Measurements from ENCODE around the gene PIP5K1B.

PIP5K1B gene

DNA sequence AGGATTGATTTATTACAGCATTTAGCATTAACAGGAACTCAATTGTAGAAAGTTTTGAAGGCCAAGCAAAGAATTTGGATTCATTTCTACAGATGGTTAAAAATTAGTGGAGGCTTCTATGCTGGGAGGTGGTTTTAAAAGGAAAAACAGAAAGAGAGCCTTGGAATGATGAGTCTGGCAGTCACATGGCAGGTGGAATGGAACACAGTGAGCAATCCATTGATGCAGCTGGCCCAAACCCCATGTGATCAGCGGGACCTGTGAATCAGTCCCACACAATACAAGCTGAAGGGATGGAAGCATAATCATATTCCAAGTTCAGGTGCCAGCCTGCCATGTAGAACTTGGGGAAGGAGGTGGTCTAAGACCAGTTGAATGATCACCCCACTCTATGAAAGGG is 147.9 kb downstream of the PIP5K1B start:
- Histone ChIP-seq H3K9me3 (ENCODE audit: control insufficient read depth, low read length) (no peaks in the 10 kb centered on the region), H3K79me2 (no peaks in the 10 kb centered on the region), H2AFZ (no peak overlapping the region), H3K4me3 (ENCODE audit: low read depth, low read length) (no peak overlapping the region), H3K9ac (no peak overlapping the region), H3K4me2 (ENCODE audit: low read length) (no peak overlapping the region), H3K4me1 (no peaks in the 10 kb centered on the region), H3K36me3 (ENCODE audit: control insufficient read depth, insufficient read depth, low read length) (no peaks in the 10 kb centered on the region), H3K27ac (no peak overlapping the region), H3K27me3 (ENCODE audit: control insufficient read depth, insufficient read depth, low read length) (no peaks in the 10 kb centered on the region)
- TF ChIP-seq, protein P1, sequence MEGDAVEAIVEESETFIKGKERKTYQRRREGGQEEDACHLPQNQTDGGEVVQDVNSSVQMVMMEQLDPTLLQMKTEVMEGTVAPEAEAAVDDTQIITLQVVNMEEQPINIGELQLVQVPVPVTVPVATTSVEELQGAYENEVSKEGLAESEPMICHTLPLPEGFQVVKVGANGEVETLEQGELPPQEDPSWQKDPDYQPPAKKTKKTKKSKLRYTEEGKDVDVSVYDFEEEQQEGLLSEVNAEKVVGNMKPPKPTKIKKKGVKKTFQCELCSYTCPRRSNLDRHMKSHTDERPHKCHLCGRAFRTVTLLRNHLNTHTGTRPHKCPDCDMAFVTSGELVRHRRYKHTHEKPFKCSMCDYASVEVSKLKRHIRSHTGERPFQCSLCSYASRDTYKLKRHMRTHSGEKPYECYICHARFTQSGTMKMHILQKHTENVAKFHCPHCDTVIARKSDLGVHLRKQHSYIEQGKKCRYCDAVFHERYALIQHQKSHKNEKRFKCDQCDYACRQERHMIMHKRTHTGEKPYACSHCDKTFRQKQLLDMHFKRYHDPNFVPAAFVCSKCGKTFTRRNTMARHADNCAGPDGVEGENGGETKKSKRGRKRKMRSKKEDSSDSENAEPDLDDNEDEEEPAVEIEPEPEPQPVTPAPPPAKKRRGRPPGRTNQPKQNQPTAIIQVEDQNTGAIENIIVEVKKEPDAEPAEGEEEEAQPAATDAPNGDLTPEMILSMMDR (IDR thresholded peaks at IDR 0.05) = no peak

DNA sequence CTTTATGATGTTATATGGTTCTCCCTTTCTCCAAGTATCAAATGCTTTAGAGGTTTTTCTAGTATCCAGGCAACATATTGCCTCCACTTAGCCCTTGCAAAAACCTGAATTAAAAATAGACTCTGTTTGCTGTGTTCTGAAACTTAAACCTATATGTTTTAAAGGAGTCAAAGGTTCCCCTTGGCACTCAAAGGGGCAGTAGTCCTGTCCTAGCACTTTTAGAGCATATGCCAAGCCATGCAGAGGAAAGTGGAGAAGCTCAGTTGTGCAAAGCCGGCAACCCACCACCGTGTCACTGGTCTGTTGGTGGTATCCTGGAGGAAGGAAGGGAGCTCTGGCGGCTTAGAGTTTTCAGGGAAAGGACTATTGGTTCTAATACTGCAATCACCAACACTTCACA is 154.3 kb downstream of the PIP5K1B start:
- Histone ChIP-seq H3K4me1 (no peaks in the 10 kb centered on the region), H2AFZ (no peak overlapping the region), H3K4me2 (ENCODE audit: low read length) (no peak overlapping the region), H3K79me2 (no peaks in the 10 kb centered on the region), H3K9ac (no peak overlapping the region), H3K9me3 (ENCODE audit: control insufficient read depth, low read length) (no peaks in the 10 kb centered on the region), H3K36me3 (ENCODE audit: control insufficient read depth, insufficient read depth, low read length) (no peaks in the 10 kb centered on the region), H3K27me3 (ENCODE audit: control insufficient read depth, insufficient read depth, low read length) (no peaks in the 10 kb centered on the region), H3K4me3 (ENCODE audit: low read depth, low read length) (no peak overlapping the region), H3K27ac (no peak overlapping the region)
- TF ChIP-seq, protein P1 (IDR thresholded peaks at IDR 0.05) = no peak

DNA sequence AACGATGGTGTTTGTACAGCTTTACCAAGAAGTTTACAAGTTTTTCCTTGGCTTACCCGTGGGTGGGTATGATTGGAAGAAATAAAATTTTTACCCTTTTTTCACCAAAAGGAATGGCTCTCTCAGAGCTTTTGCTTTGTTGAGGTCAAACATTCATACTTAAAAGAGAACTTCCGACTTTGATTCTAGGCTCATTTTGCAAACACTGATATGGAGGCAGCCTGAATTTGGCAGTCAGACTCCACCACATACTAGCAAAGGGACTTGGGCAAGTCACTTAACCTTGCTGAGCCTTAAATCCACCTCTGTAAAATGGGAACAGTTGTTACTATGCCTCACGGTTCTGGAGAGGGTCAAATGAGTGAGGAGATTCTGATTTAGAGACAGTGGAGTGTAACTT is 155.4 kb downstream of the PIP5K1B start:
- no peak overlapping the region for H3K4me2 ChIP-seq (ENCODE audit: low read length)
- TF ChIP-seq, protein P1 (IDR thresholded peaks at IDR 0.05) = no peak

DNA sequence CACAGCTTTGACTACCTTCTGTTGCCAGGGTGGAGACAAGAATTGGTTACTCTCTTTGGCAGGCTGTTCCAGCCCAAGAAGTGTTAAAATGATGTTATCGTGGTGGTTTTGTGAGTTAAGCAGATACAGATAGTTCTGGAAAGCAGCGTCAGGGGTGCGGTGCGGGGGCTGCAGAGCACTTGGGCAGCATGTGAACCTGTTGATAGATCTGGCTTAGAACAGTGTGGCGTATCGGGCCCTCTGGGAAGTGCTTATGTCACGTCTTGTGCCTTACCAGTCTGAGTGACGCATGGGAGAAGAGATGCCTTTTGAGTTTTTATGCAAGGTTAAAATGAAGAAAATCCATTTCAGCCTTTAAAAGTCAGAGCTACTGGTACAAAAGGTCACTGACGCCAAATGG is 156.4 kb downstream of the PIP5K1B start:
- H3K4me1 ChIP-seq = no peaks in the 10 kb centered on the region
- no peak overlapping the region for H2AFZ ChIP-seq
- no peak overlapping the region for H3K27ac ChIP-seq

More for the DNA sequence above, 155.4 kb downstream of the PIP5K1B start:
- Histone ChIP-seq H3K9me3 (ENCODE audit: control insufficient read depth, low read length) (no peaks in the 10 kb centered on the region), H3K79me2 (no peaks in the 10 kb centered on the region), H3K4me3 (ENCODE audit: low read depth, low read length) (no peak overlapping the region), H3K4me1 (no peaks in the 10 kb centered on the region), H3K27me3 (ENCODE audit: control insufficient read depth, insufficient read depth, low read length) (no peaks in the 10 kb centered on the region), H3K9ac (no peak overlapping the region), H2AFZ (no peak overlapping the region), H3K27ac (no peak overlapping the region), H3K36me3 (ENCODE audit: control insufficient read depth, insufficient read depth, low read length) (no peaks in the 10 kb centered on the region)

DNA sequence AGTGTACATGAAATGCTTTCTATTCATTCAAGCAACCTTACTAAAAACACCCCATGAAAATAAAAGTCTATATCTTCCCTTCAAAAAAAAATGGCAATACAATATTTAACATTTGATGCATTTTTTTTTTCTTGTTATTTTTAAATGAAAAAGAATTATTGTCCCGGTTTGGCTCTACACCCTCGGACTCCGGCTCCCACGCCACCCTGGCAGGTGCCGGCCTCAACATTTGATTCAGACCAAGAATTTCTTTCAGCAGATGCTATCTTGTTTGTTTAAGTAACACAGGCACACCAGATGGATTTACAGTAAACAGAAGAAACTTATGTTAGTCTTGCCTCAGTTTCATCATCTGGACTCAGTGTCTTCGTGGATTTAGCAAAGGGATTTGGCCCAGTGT is 162.0 kb downstream of the PIP5K1B start:
- H3K27ac ChIP-seq = no peak overlapping the region
- no peaks in the 10 kb centered on the region for H3K79me2 ChIP-seq
- TF ChIP-seq, protein P1 (IDR thresholded peaks at IDR 0.05) = no peak
- H3K4me1 ChIP-seq = no peaks in the 10 kb centered on the region
- H3K9me3 ChIP-seq (ENCODE audit: control insufficient read depth, low read length) = no peaks in the 10 kb centered on the region
- no peak overlapping the region for H3K4me3 ChIP-seq (ENCODE audit: low read depth, low read length)
- no peak overlapping the region for H3K9ac ChIP-seq
- H2AFZ ChIP-seq = no peak overlapping the region
- H3K27me3 ChIP-seq (ENCODE audit: control insufficient read depth, insufficient read depth, low read length) = no peaks in the 10 kb centered on the region
- H3K36me3 ChIP-seq (ENCODE audit: control insufficient read depth, insufficient read depth, low read length) = no peaks in the 10 kb centered on the region
- no peak overlapping the region for H3K4me2 ChIP-seq (ENCODE audit: low read length)

More for the DNA sequence above, 156.4 kb downstream of the PIP5K1B start:
- no peaks in the 10 kb centered on the region for H3K36me3 ChIP-seq (ENCODE audit: control insufficient read depth, insufficient read depth, low read length)
- TF ChIP-seq, protein P1 (IDR thresholded peaks at IDR 0.05) = no peak
- H3K4me3 ChIP-seq (ENCODE audit: low read depth, low read length) = no peak overlapping the region
- H3K79me2 ChIP-seq = no peaks in the 10 kb centered on the region
- H3K4me2 ChIP-seq (ENCODE audit: low read length) = no peak overlapping the region
- no peaks in the 10 kb centered on the region for H3K9me3 ChIP-seq (ENCODE audit: control insufficient read depth, low read length)
- no peak overlapping the region for H3K9ac ChIP-seq
- H3K27me3 ChIP-seq (ENCODE audit: control insufficient read depth, insufficient read depth, low read length) = no peaks in the 10 kb centered on the region
